ENCODE results near the gene MEGF6. TPM values are rescaled to one million over a fixed set of nuclear protein-coding genes. Genes with fewer than 3 reads are reported as not detected.

MEGF6 gene
- total and polyA plus RNA-seq, 9 of the 15 experiments (the other 6 are each of a cell fraction or from before 2014, with no cell fraction given): 0.03 to 1.7 (median 0.24) TPM; not detected in 3

- TF ChIP-seq, protein P1, sequence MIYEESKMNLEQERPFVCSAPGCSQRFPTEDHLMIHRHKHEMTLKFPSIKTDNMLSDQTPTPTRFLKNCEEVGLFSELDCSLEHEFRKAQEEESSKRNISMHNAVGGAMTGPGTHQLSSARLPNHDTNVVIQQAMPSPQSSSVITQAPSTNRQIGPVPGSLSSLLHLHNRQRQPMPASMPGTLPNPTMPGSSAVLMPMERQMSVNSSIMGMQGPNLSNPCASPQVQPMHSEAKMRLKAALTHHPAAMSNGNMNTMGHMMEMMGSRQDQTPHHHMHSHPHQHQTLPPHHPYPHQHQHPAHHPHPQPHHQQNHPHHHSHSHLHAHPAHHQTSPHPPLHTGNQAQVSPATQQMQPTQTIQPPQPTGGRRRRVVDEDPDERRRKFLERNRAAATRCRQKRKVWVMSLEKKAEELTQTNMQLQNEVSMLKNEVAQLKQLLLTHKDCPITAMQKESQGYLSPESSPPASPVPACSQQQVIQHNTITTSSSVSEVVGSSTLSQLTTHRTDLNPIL (CRISPR knock-in tag; IDR thresholded peaks at IDR 0.05): no peak
- TF ChIP-seq ZNF507 (tag; conservative IDR thresholded peaks at IDR 0.05): no peak
- no peak for TF ChIP-seq ZNF444 (CRISPR knock-in tag; IDR thresholded peaks at IDR 0.05)
- 0 out of 2 replicates have a peak, but pooled peaks have one; percentile 51 for TF ChIP-seq E2F3 (CRISPR knock-in tag; IDR thresholded peaks at IDR 0.05)
- no peak for TF ChIP-seq ZC3H4 (CRISPR knock-in tag; IDR thresholded peaks at IDR 0.05; ENCODE audit: borderline replicate concordance)
- TF ChIP-seq TCF7L2 (IDR thresholded peaks at IDR 0.05; ENCODE audit: low read depth, low read length): no peak
- TF ChIP-seq EWSR1 (IDR thresholded peaks at IDR 0.05; ENCODE audit: borderline replicate concordance, low read depth, partially characterized antibody): no peak
- no peak for TF ChIP-seq CBX1 (IDR thresholded peaks at IDR 0.05; ENCODE audit: low read depth)
- TF ChIP-seq ELF1 (tag; IDR thresholded peaks at IDR 0.05): peak; percentile 97
- TF ChIP-seq NEUROD1 (IDR thresholded peaks at IDR 0.05; ENCODE audit: borderline replicate concordance, low read depth, low read length, partially characterized antibody): peak; percentile 57
- TF ChIP-seq, protein P2, sequence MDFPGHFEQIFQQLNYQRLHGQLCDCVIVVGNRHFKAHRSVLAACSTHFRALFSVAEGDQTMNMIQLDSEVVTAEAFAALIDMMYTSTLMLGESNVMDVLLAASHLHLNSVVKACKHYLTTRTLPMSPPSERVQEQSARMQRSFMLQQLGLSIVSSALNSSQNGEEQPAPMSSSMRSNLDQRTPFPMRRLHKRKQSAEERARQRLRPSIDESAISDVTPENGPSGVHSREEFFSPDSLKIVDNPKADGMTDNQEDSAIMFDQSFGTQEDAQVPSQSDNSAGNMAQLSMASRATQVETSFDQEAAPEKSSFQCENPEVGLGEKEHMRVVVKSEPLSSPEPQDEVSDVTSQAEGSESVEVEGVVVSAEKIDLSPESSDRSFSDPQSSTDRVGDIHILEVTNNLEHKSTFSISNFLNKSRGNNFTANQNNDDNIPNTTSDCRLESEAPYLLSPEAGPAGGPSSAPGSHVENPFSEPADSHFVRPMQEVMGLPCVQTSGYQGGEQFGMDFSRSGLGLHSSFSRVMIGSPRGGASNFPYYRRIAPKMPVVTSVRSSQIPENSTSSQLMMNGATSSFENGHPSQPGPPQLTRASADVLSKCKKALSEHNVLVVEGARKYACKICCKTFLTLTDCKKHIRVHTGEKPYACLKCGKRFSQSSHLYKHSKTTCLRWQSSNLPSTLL (IDR thresholded peaks at IDR 0.05): no peak
- TF ChIP-seq SMAD4 (CRISPR knock-in tag; conservative IDR thresholded peaks at IDR 0.05): peak; percentile 63
- no peak for TF ChIP-seq SMAD1 (IDR thresholded peaks at IDR 0.05; ENCODE audit: low read depth, low read length, partially characterized antibody)
- 0 out of 4 replicates have a peak, but pooled peaks of 1 of the 2 experiments have one; percentile 42 for TF ChIP-seq UBTF (IDR thresholded peaks at IDR 0.05; ENCODE audit: borderline replicate concordance in 1 of 2, low read depth in 2 of 2, low read length in 2 of 2)
- peak; percentile 63 for TF ChIP-seq RBM25 (IDR thresholded peaks at IDR 0.05; ENCODE audit: low read depth, low read length, severe bottlenecking)
- TF ChIP-seq ESRRB (CRISPR knock-in tag; IDR thresholded peaks at IDR 0.05; ENCODE audit: borderline replicate concordance): no peak
- TF ChIP-seq TEAD2 (tag; IDR thresholded peaks at IDR 0.05): no peak
- peak in 1 of 2 experiments; percentile 36; a peak in 2 of 4 replicates for TF ChIP-seq RAD21 (CRISPR knock-in tag; conservative IDR thresholded peaks at IDR 0.05 in 1 of 2, IDR thresholded peaks at IDR 0.05 in 1 of 2)
- no peak for TF ChIP-seq DLX4 (CRISPR knock-in tag; IDR thresholded peaks at IDR 0.05)
- 0 out of 4 replicates have a peak, but pooled peaks of 1 of the 2 experiments have one; percentile 23 for TF ChIP-seq FOXA3 (CRISPR knock-in tag; conservative IDR thresholded peaks at IDR 0.05 in 1 of 2, IDR thresholded peaks at IDR 0.05 in 1 of 2)
Measured at GRCh38 chr1:3649342-3650247, 38.3 kb upstream of the MEGF6 start, which contains the start of gene WRAP73 (continued).

All from K562 (cell line).